ENCODE results near the gene DMXL2.

DNA sequence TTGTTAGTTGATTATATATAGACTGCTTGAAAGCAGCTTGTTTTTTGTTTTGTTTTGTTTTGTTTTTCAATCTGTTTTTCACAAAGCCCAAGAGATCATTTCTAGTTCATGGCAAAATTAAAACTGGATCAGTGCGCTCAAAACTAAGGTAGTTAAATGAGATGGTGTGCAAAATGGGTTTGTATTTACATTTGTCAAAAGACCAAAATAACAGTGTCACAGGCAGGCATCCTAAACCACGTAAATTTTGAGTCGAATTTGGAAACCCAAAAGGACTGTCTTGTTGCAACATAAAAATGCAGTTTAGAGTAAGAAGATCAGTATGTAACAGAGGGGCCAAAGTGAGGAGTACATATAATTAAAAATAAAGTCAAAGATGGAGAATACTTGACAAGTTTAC lies 2.4 kb downstream of the DMXL2 start:
- no peak for TF ChIP-seq PATZ1 (CRISPR knock-in tag; IDR thresholded peaks at IDR 0.05; ENCODE audit: borderline replicate concordance)
- TF ChIP-seq ARNTL (CRISPR knock-in tag; IDR thresholded peaks at IDR 0.05; ENCODE audit: borderline replicate concordance, low read depth), result no peak
- TF ChIP-seq ZFP30 (CRISPR knock-in tag; IDR thresholded peaks at IDR 0.05), result no peak
- TF ChIP-seq SNAI2 (CRISPR knock-in tag; IDR thresholded peaks at IDR 0.05), result no peak
- no peak for TF ChIP-seq TSHZ2 (CRISPR knock-in tag; IDR thresholded peaks at IDR 0.05)
- TF ChIP-seq ZFP3 (CRISPR knock-in tag; IDR thresholded peaks at IDR 0.05), result no peak

All from SK-N-SH treated with all-trans-retinoic acid at 6 μM for 48 hours (cell line).